IMR-90 (cell line): Measurements from ENCODE around the gene KRT1. TPM values are rescaled to one million over a fixed set of nuclear protein-coding genes. Genes with fewer than 3 reads are reported as not detected.

Experiments
- ATAC-seq: fragments of 200-7000 bp; cut with Tn5 transposase; 2 replicates; pipeline ENCODE4 v1.9.1; 2020; ENCODE audit warnings: low read depth, mild to moderate bottlenecking, moderate library complexity
- BruUV-seq: library from RNA; stranded (reverse); fragments of 400-500 nt; replicated peaks from 2 replicates; lab custom pipeline; 2021; lab: Mats Ljungman, UMichigan
- CTCF ChIA-PET: fragments of 300-600 bp; formaldehyde crosslinking; extraction: SDS; loops from one replicate; lab custom pipeline; 2021; ENCODE audit warnings: antibody characterized with exemption; lab: Yijun Ruan, JAX
- POLR2A ChIA-PET: fragments of 300-600 bp; sonication (Branson Sonifier 250); formaldehyde crosslinking; loops from one replicate; lab custom pipeline; 2022; ENCODE audit warnings: antibody characterized with exemption; ENCODE audit not compliant: unreplicated experiment; lab: Charles Lee
- DNase-seq: peaks from one replicate; pipeline ENCODE4 v3.0.0; 2013
- H2AFZ ChIP-seq: replicated peaks from 2 replicates; pipeline ENCODE3; 2013; ENCODE audit warnings: low read length, mild to moderate bottlenecking; ENCODE audit not compliant: poor library complexity
- H2AK5ac ChIP-seq: 2 replicates; pipeline ENCODE4 v1.6.1; 2013; ENCODE audit warnings: low read depth, low read length, inconsistent platforms
- H2AK9ac ChIP-seq: replicated peaks from 2 replicates; pipeline ENCODE3; 2013; ENCODE audit warnings: mild to moderate bottlenecking, low read depth, low read length, moderate library complexity; ENCODE audit not compliant: poor library complexity
- H2BK120ac ChIP-seq: 2 replicates; pipeline ENCODE4 v1.6.1; 2013; ENCODE audit warnings: low read depth, low read length, inconsistent platforms
- H2BK15ac ChIP-seq: 3 replicates; pipeline ENCODE4 v1.6.1; 2013; ENCODE audit warnings: low read depth, low read length, inconsistent platforms
- H2BK20ac ChIP-seq: 2 replicates; pipeline ENCODE4 v1.6.1; 2013; ENCODE audit warnings: low read depth, mild to moderate bottlenecking, inconsistent platforms, low read length, moderate library complexity
- H2BK5ac ChIP-seq: 2 replicates; pipeline ENCODE4 v1.6.1; 2013; ENCODE audit warnings: mild to moderate bottlenecking, low read depth, low read length, inconsistent platforms; ENCODE audit not compliant: poor library complexity, severe bottlenecking
- H3K14ac ChIP-seq: replicated peaks from 2 replicates; pipeline ENCODE4 v1.6.1; 2013; ENCODE audit warnings: low read depth, low read length, inconsistent platforms
- H3K18ac ChIP-seq: 2 replicates; pipeline ENCODE4 v1.6.1; 2013; ENCODE audit warnings: low read depth, low read length, control low read depth
- H3K23ac ChIP-seq: 2 replicates; pipeline ENCODE4 v1.6.1; 2013; ENCODE audit warnings: low read depth, low read length, inconsistent platforms
- H3K27ac ChIP-seq: 2 replicates; pipeline ENCODE4 v1.5.1; 2013; ENCODE audit warnings: mild to moderate bottlenecking, control low read depth, low read length; ENCODE audit not compliant: insufficient read depth
- H3K27me3 ChIP-seq: 2 replicates; pipeline ENCODE4 v1.6.1; 2013; ENCODE audit warnings: low read length; ENCODE audit not compliant: control insufficient read depth, insufficient read depth
- H3K36me3 ChIP-seq: 2 replicates; pipeline ENCODE4 v1.6.1; 2013; ENCODE audit warnings: low read length, mixed read lengths; ENCODE audit not compliant: control insufficient read depth, insufficient read depth
- H3K4ac ChIP-seq: 2 replicates; pipeline ENCODE4 v1.6.1; 2013; ENCODE audit warnings: low read depth, low read length, inconsistent platforms
- H3K4me1 ChIP-seq: 2 replicates; pipeline ENCODE4 v1.6.1; 2013; ENCODE audit warnings: low read length, mixed read lengths; ENCODE audit not compliant: control insufficient read depth, insufficient read depth
- H3K4me2 ChIP-seq: 2 replicates; pipeline ENCODE4 v1.6.1; 2013; ENCODE audit warnings: low read depth, mild to moderate bottlenecking, control low read depth, low read length, moderate library complexity
- H3K4me3 ChIP-seq: 2 replicates; pipeline ENCODE4 v1.5.1; 2013; ENCODE audit warnings: low read depth, mild to moderate bottlenecking, control low read depth, low read length, moderate library complexity; ENCODE audit not compliant: insufficient read depth
- H3K56ac ChIP-seq: 2 replicates; pipeline ENCODE4 v1.6.1; 2013; ENCODE audit warnings: low read length, inconsistent platforms; ENCODE audit not compliant: insufficient read depth; ENCODE audit errors: extremely low read depth
- H3K79me1 ChIP-seq, 2 experiments: 2 replicates each; pipeline ENCODE4 v1.6.1; 2013; ENCODE audit warnings: low read length in 2 of 2, inconsistent platforms in 1 of 2, low read depth in 1 of 2
- H3K9ac ChIP-seq: 2 replicates; pipeline ENCODE4 v1.6.1; 2013; ENCODE audit warnings: low read depth, low read length, control low read depth
- H3K9me1 ChIP-seq: 2 replicates; pipeline ENCODE4 v1.6.1; 2013; ENCODE audit warnings: low read length, inconsistent platforms; ENCODE audit not compliant: insufficient read depth
- H3K9me3 ChIP-seq: 2 replicates; pipeline ENCODE4 v1.6.1; 2013; ENCODE audit warnings: low read length; ENCODE audit not compliant: control insufficient read depth, insufficient read depth
- H4K20me1 ChIP-seq: 2 replicates; pipeline ENCODE4 v1.6.1; 2013; ENCODE audit warnings: low read length, inconsistent platforms; ENCODE audit not compliant: insufficient read depth
- H4K5ac ChIP-seq: 2 replicates; pipeline ENCODE4 v1.6.1; 2013; ENCODE audit warnings: mild to moderate bottlenecking, low read depth, low read length, control low read depth
- H4K8ac ChIP-seq, 2 experiments: 2 replicates each; pipeline ENCODE4 v1.6.1; 2013; ENCODE audit warnings: low read depth in 2 of 2, low read length in 2 of 2, control low read depth in 1 of 2, inconsistent platforms in 1 of 2
- H4K91ac ChIP-seq: 2 replicates; pipeline ENCODE4 v1.6.1; 2013; ENCODE audit warnings: low read depth, low read length, inconsistent platforms; ENCODE audit not compliant: insufficient read depth
- CHD1 ChIP-seq: IDR thresholded peaks from 2 replicates; pipeline ENCODE4 v1.6.1; 2012; ENCODE audit warnings: low read depth, low read length, improper control_type of control experiment
- CTCF ChIP-seq: conservative IDR thresholded peaks from 2 replicates; pipeline ENCODE4 v1.5.1; 2012; ENCODE audit warnings: mild to moderate bottlenecking, low read depth, low read length, improper control_type of control experiment
- ELK1 ChIP-seq: fragments of 150-350 bp; IDR thresholded peaks from 2 replicates; pipeline ENCODE4 v1.6.1; 2016; ENCODE audit warnings: low read depth, mild to moderate bottlenecking, low read length, moderate library complexity, borderline replicate concordance
- FOS ChIP-seq: fragments of 150-350 bp; IDR thresholded peaks from 2 replicates; pipeline ENCODE4 v1.6.1; 2016; ENCODE audit warnings: low read depth, low read length
- MAFK ChIP-seq: IDR thresholded peaks from 2 replicates; pipeline ENCODE4 v1.6.1; 2012; ENCODE audit warnings: low read depth, low read length, improper control_type of control experiment
- POLR2A ChIP-seq: IDR thresholded peaks from 2 replicates; pipeline ENCODE4 v1.6.1; 2012; ENCODE audit warnings: mild to moderate bottlenecking, low read depth, low read length
- SMC3 ChIP-seq: fragments of 150-350 bp; IDR thresholded peaks from 2 replicates; pipeline ENCODE4 v1.6.1; 2016; ENCODE audit warnings: low read depth, mild to moderate bottlenecking, antibody characterized with exemption, low read length, moderate library complexity
- WGBS, 2 experiments: methylation state at CpG; one replicate each; pipeline versions ENCODE4 v1.1.5 to v1.1.7; 2013; ENCODE audit warnings: missing lambda C conversion rate in 2 of 2; ENCODE audit not compliant: insufficient read length in 1 of 2; ENCODE audit errors: extremely low coverage in 2 of 2; 5-methylcytosine and 5-hydroxymethylcytosine counted together
- dilution Hi-C: fragments of 300-500 bp; cut with HindIII; formaldehyde crosslinking; loops from one replicate; pipeline ENCODE4 v1.14.3; 2018; ENCODE audit warnings: low sequenced_read_pairs; ENCODE audit not compliant: unreplicated experiment
- in situ Hi-C: fragments of 300-500 bp; cut with MboI; formaldehyde crosslinking; loops from 3 replicates; pipeline ENCODE4 v1.14.3; 2019; ENCODE audit warnings: low sequenced_read_pairs, inconsistent platforms, mixed read lengths
- intact Hi-C: fragments of 100-400 bp; cut with micrococcal nuclease; formaldehyde crosslinking; loops from 2 replicates; pipeline ENCODE4 v1.10.0; 2022
- polyA plus RNA-seq, 3 experiments: library from polyadenylated mRNA; depleted of rRNA; stranded (reverse); fragments of >200 nt; gene quantifications; 2 replicates each; pipeline ENCODE4 v1.2.3, GENCODE V29; 2012; ENCODE audit warnings: low replicate concordance in 1 of 3
- total RNA-seq: library from RNA; depleted of rRNA; stranded (reverse); fragments of >200 nt; gene quantifications from 2 replicates; pipeline ENCODE4 v1.2.3, GENCODE V29; 2012

The KRT1 gene
- total and polyA plus RNA-seq, 2 of the 4 experiments (the other 2 are of a cell fraction): not detected

- H3K23ac ChIP-seq: no peak overlapping the region
- H3K79me1 ChIP-seq: no peaks in the 10 kb centered on the region
- no peak overlapping the region for H4K91ac ChIP-seq
- no peak overlapping the region for H2BK5ac ChIP-seq
- 50% methylated on average over 2 of the region's 3 CpGs; no CpG with 5 or more reads in 1 of the 2 experiments for WGBS, 2 experiments
- no peaks in the 10 kb centered on the region for H3K9me3 ChIP-seq
- no peak overlapping the region for H3K9ac ChIP-seq
- H3K18ac ChIP-seq: no peak overlapping the region
- no peak overlapping the region for H2AK5ac ChIP-seq
- ChIA-PET CTCF (no interaction called here), POLR2A (no interaction called here)
- H2BK120ac ChIP-seq: no peak overlapping the region
- no peak overlapping the region for H3K4me2 ChIP-seq
- H4K8ac ChIP-seq: no peak overlapping the region
- no peak overlapping the region for H3K14ac ChIP-seq
- peaks cover 5% of the 10 kb centered on the region for H3K27me3 ChIP-seq
- no peak overlapping the region for H3K4me3 ChIP-seq
- no peaks in the 10 kb centered on the region for H4K20me1 ChIP-seq
- in situ Hi-C loops: no loop called here
- TF ChIP-seq CTCF: no peak
- no peak for TF ChIP-seq MAFK
- no peak for TF ChIP-seq ELK1
- TF ChIP-seq SMC3: no peak
- no peak for TF ChIP-seq CHD1
- no peak for TF ChIP-seq FOS
- TF ChIP-seq POLR2A: no peak
- BruUV-seq: no TSS peak
- DNase-seq (no peak), ATAC-seq (no peak)
- no peaks in the 10 kb centered on the region for H3K36me3 ChIP-seq
- no peak overlapping the region for H3K4ac ChIP-seq
- H2AK9ac ChIP-seq: no peak overlapping the region
- dilution Hi-C loops: no loop called here
- no peak overlapping the region for H3K56ac ChIP-seq
- no peak overlapping the region for H2BK20ac ChIP-seq
- no peaks in the 10 kb centered on the region for H3K9me1 ChIP-seq
- no peak overlapping the region for H2BK15ac ChIP-seq
- H3K4me1 ChIP-seq: no peaks in the 10 kb centered on the region
- no peak overlapping the region for H4K5ac ChIP-seq
- intact Hi-C loops: loop anchor here (10.0 kb wide), 1 partner anchor 140 kb away; no protein-coding TSS in a partner anchor
- H3K27ac ChIP-seq: no peak overlapping the region
- no peak overlapping the region for H2AFZ ChIP-seq
Observed at GRCh38 chr12:52724384-52724783, 44.2 kb upstream of the KRT1 start.
